Measurements from ENCODE around the gene RNF223. TPM values are rescaled to one million over a fixed set of nuclear protein-coding genes. Genes with fewer than 3 reads are reported as not detected.

The RNF223 gene
- total RNA-seq, 2 donors from 2014 or later, result not detected

GRCh38 chr1:1088801-1089680, 14.9 kb upstream of the RNF223 start:
- no peak overlapping the region for H3K27ac ChIP-seq
- no peaks in the 10 kb centered on the region for H3K9me3 ChIP-seq
- DNase-seq (ENCODE audit: low spot score), result no peak
- no peaks in the 10 kb centered on the region for H3K36me3 ChIP-seq
- no peaks in the 10 kb centered on the region for H3K4me1 ChIP-seq
- TF ChIP-seq CTCF (IDR thresholded peaks at IDR 0.05), result no peak
- no peak overlapping the region for H3K4me3 ChIP-seq
- H3K27me3 ChIP-seq, result no peaks in the 10 kb centered on the region

GRCh38 chr1:1088029-1088800, 14.1 kb upstream of the RNF223 start:
- TF ChIP-seq CTCF (IDR thresholded peaks at IDR 0.05), result no peak
- no peaks in the 10 kb centered on the region for H3K9me3 ChIP-seq
- no peak overlapping the region for H3K4me3 ChIP-seq
- DNase-seq (ENCODE audit: low spot score), result no peak
- H3K27ac ChIP-seq, result no peak overlapping the region
- no peaks in the 10 kb centered on the region for H3K4me1 ChIP-seq
- no peaks in the 10 kb centered on the region for H3K27me3 ChIP-seq
- H3K36me3 ChIP-seq, result no peaks in the 10 kb centered on the region

- H3K4me3 ChIP-seq, result no peak overlapping the region
- no peaks in the 10 kb centered on the region for H3K36me3 ChIP-seq
- no peaks in the 10 kb centered on the region for H3K27me3 ChIP-seq
- no peak for DNase-seq (ENCODE audit: low spot score)
- no peaks in the 10 kb centered on the region for H3K9me3 ChIP-seq
- H3K4me1 ChIP-seq, result no peaks in the 10 kb centered on the region
- no peak overlapping the region for H3K27ac ChIP-seq
- no peak for TF ChIP-seq CTCF (IDR thresholded peaks at IDR 0.05)
Measured at GRCh38 chr1:1087351-1088028, 13.4 kb upstream of the RNF223 start.

GRCh38 chr1:1086911-1087341, 12.8 kb upstream of the RNF223 start:
- Histone ChIP-seq H3K36me3 (no peaks in the 10 kb centered on the region), H3K4me3 (no peak overlapping the region), H3K9me3 (no peaks in the 10 kb centered on the region), H3K4me1 (no peaks in the 10 kb centered on the region), H3K27ac (no peak overlapping the region), H3K27me3 (no peaks in the 10 kb centered on the region)
- TF ChIP-seq CTCF (IDR thresholded peaks at IDR 0.05), result no peak
- DNase-seq (ENCODE audit: low spot score), result no peak

- Histone ChIP-seq H3K9me3 (no peaks in the 10 kb centered on the region), H3K36me3 (no peaks in the 10 kb centered on the region), H3K27ac (no peak overlapping the region), H3K27me3 (no peaks in the 10 kb centered on the region), H3K4me3 (no peak overlapping the region), H3K4me1 (no peaks in the 10 kb centered on the region)
- no peak for TF ChIP-seq CTCF (IDR thresholded peaks at IDR 0.05)
- no peak for DNase-seq (ENCODE audit: low spot score)
Measured at GRCh38 chr1:1085911-1086841, 12.1 kb upstream of the RNF223 start.
